NCI-H146 treated with DMSO at 0.1 percent for 48 hours (cell line): Measurements from ENCODE around the gene C11orf42.

Source experiments
- DNase-seq: peaks from one replicate; lab custom pipeline; 2025; ENCODE audit not compliant: unreplicated experiment; lab: John Stamatoyannopoulos, UW

C11orf42 gene

GRCh38 chr11:6251990-6252473 lies 46.7 kb downstream of the C11orf42 start:
- DNase-seq = no peak

- DNase-seq = no peak
Measured at GRCh38 chr11:6253197-6253596, 47.8 kb downstream of the C11orf42 start.

- no peak for DNase-seq
Measured at GRCh38 chr11:6258141-6258540, 52.8 kb downstream of the C11orf42 start.

GRCh38 chr11:6258571-6259081 lies 53.3 kb downstream of the C11orf42 start:
- peak; percentile 44 for DNase-seq

DNA sequence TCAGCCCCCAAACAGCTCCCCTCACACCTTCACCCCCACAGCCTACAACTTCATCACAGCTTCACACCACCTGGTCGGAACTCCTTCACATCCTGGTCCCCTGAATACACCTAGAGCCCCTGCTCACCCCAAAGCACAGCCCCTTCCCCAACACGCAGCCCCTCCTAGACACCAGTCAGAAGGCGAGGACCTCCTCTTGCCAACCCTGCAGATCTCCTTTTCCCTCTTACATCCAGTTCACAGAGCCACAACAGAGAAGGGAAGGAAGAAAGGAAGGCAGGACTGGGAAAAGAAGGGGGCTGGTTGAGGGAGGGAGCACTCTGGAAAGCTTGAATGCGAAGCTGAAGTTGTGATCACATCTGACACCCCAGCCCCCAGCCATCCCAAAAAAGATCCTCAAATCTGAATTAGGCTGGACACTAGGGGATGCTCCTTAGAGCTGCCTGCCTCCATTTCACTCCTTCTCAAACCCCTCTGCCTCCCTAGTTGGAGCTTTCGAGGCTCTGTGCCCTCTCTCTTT lies 54.9 kb downstream of the C11orf42 start:
- peak; percentile 2 for DNase-seq
